Type B pancreatic cell (in vitro differentiated cells): ENCODE results near the gene BPGM. TPM values are rescaled to one million over a fixed set of nuclear protein-coding genes. Genes with fewer than 3 reads are reported as not detected.

Source experiments
- DNase-seq: peaks from one replicate; pipeline ENCODE4 v3.0.0; 2021; ENCODE audit warnings: mixed read lengths; ENCODE audit not compliant: unreplicated experiment; ENCODE audit errors: extremely low spot score
- H3K27ac Mint-ChIP-seq: 2 replicates; pipeline ENCODE4 v1.8.0; 2021; ENCODE audit warnings: mild to moderate bottlenecking, mixed read lengths
- H3K27me3 Mint-ChIP-seq: 2 replicates; pipeline ENCODE4 v1.8.0; 2021; ENCODE audit warnings: mixed read lengths
- H3K36me3 Mint-ChIP-seq: 2 replicates; pipeline ENCODE4 v1.8.0; 2021; ENCODE audit warnings: mixed read lengths
- H3K4me1 Mint-ChIP-seq: one replicate; pipeline ENCODE4 v1.8.0; 2021; ENCODE audit warnings: mixed read lengths; ENCODE audit not compliant: unreplicated experiment
- H3K4me3 Mint-ChIP-seq: 2 replicates; pipeline ENCODE4 v1.8.0; 2021; ENCODE audit warnings: mild to moderate bottlenecking, mixed read lengths
- H3K9me3 Mint-ChIP-seq: 2 replicates; pipeline ENCODE4 v1.8.0; 2021; ENCODE audit warnings: mixed read lengths
- CTCF ChIP-seq: fragments of 200-600 bp; sonication (generic); conservative IDR thresholded peaks from 2 replicates; pipeline ENCODE4 v1.5.0; 2021; ENCODE audit warnings: antibody characterized with exemption, mild to moderate bottlenecking
- total RNA-seq: library from RNA; stranded (reverse); gene quantifications from 2 replicates; pipeline ENCODE4 v1.2.1, GENCODE V29; 2021; ENCODE audit warnings: low replicate concordance

BPGM gene
- total RNA-seq, 1 donor from 2014 or later, result 19.6 TPM

- Mint-ChIP-seq H3K27ac (no peak overlapping the region), H3K4me3 (no peak overlapping the region), H3K27me3 (peaks cover 48% of the 10 kb centered on the region), H3K36me3 (no peaks in the 10 kb centered on the region), H3K9me3 (no peaks in the 10 kb centered on the region), H3K4me1 (no peaks in the 10 kb centered on the region)
- no peak for TF ChIP-seq CTCF
- DNase-seq, result no peak
Observed at GRCh38 chr7:134627775-134628153, 18.9 kb upstream of the BPGM start.

- TF ChIP-seq CTCF, result no peak
- H3K27me3 Mint-ChIP-seq, result peaks cover 42% of the 10 kb centered on the region
- no peaks in the 10 kb centered on the region for H3K9me3 Mint-ChIP-seq
- DNase-seq, result no peak
- no peaks in the 10 kb centered on the region for H3K36me3 Mint-ChIP-seq
- H3K4me1 Mint-ChIP-seq, result no peaks in the 10 kb centered on the region
- no peak overlapping the region for H3K27ac Mint-ChIP-seq
- H3K4me3 Mint-ChIP-seq, result no peak overlapping the region
Observed at GRCh38 chr7:134629445-134629844, 17.2 kb upstream of the BPGM start.

DNA sequence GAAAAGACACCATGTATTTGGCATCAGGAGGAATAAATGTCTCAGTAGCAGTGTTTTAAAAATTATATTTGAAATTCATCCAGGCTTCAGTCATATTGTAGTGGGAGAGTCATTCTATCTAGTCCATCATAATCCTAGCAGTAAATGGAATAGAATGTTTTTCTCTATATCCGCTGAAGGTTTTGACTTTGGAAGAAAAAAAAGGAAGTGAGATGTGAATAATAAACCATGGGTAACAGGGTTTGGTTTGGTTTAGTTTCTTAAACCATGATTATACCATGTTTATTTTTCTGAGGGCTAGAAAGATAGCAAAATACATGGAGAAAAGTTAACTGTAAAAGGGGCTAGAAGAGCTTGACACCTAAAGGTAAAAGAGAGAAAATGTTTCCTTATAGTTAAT lies 16.4 kb upstream of the BPGM start:
- H3K4me3 Mint-ChIP-seq, result no peak overlapping the region
- no peaks in the 10 kb centered on the region for H3K9me3 Mint-ChIP-seq
- no peak overlapping the region for H3K27ac Mint-ChIP-seq
- no peak for DNase-seq
- H3K4me1 Mint-ChIP-seq, result no peaks in the 10 kb centered on the region
- TF ChIP-seq CTCF, result no peak
- peaks cover 34% of the 10 kb centered on the region for H3K27me3 Mint-ChIP-seq
- no peaks in the 10 kb centered on the region for H3K36me3 Mint-ChIP-seq

DNA sequence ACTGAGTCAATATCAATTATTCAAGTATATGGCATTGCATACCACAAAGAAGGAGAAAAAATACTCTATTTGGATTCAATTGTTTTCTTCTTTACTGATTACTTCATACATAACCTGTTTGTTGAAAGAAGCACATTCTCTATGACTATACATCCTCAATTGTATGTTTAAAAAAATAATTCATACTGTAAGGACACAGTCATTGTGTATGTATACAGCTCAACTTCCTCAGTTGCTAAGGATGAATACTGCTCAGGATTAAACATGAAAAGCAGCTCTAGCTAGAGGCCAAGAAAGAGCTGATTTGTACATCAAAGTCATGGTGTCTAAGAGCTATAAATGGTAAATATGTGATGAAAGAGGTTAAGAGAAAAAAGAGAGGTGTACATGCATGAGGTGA lies 15.8 kb upstream of the BPGM start:
- H3K9me3 Mint-ChIP-seq, result no peaks in the 10 kb centered on the region
- no peaks in the 10 kb centered on the region for H3K36me3 Mint-ChIP-seq
- H3K27ac Mint-ChIP-seq, result no peak overlapping the region
- H3K4me1 Mint-ChIP-seq, result no peaks in the 10 kb centered on the region
- H3K27me3 Mint-ChIP-seq, result peaks cover 29% of the 10 kb centered on the region
- TF ChIP-seq CTCF, result no peak
- no peak for DNase-seq
- H3K4me3 Mint-ChIP-seq, result no peak overlapping the region

DNA sequence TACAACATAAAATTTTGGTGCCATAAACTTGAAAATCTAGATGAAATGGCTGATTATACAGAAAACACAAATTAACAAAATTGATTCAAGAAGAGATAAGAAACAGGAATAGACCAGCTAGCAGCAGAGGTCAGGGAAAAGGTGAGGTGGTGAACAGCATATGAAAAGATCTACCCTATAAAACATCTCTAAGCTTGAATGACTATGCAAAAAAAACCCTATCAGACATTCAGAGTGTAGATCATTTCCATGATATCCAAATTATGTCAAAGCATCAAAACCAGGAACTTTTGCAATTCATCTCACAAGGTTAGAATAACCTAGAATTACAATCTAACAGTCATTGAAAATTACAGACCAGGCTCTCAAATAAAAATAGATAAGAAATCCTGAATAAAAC lies 14.6 kb upstream of the BPGM start:
- H3K27ac Mint-ChIP-seq, result no peak overlapping the region
- DNase-seq, result no peak
- no peak overlapping the region for H3K4me3 Mint-ChIP-seq
- H3K9me3 Mint-ChIP-seq, result no peaks in the 10 kb centered on the region
- H3K27me3 Mint-ChIP-seq, result peaks cover 20% of the 10 kb centered on the region
- H3K4me1 Mint-ChIP-seq, result no peaks in the 10 kb centered on the region
- no peaks in the 10 kb centered on the region for H3K36me3 Mint-ChIP-seq
- no peak for TF ChIP-seq CTCF

- no peaks in the 10 kb centered on the region for H3K4me1 Mint-ChIP-seq
- peak; percentile 79 for TF ChIP-seq CTCF
- no peaks in the 10 kb centered on the region for H3K9me3 Mint-ChIP-seq
- H3K36me3 Mint-ChIP-seq, result no peaks in the 10 kb centered on the region
- peaks cover 10% of the 10 kb centered on the region for H3K27me3 Mint-ChIP-seq
- H3K27ac Mint-ChIP-seq, result no peak overlapping the region
- no peak for DNase-seq
- no peak overlapping the region for H3K4me3 Mint-ChIP-seq
Observed at GRCh38 chr7:134632937-134633540, 13.6 kb upstream of the BPGM start.
